NT2/D1 (cell line): ENCODE measurements around the gene PARN.

ENCODE experiments used
- SUZ12 ChIP-seq: IDR thresholded peaks from 2 replicates; pipeline ENCODE4 v1.6.1; 2011; ENCODE audit not compliant: insufficient read length, insufficient read depth; ENCODE audit errors: extremely low read depth
- YY1 ChIP-seq: IDR thresholded peaks from 2 replicates; pipeline ENCODE4 v1.6.1; 2011; ENCODE audit not compliant: insufficient read length, insufficient read depth
- ZNF274 ChIP-seq: IDR thresholded peaks from 2 replicates; pipeline ENCODE4 v1.6.1; 2011; ENCODE audit warnings: mild to moderate bottlenecking, low read depth, low read length

DNA sequence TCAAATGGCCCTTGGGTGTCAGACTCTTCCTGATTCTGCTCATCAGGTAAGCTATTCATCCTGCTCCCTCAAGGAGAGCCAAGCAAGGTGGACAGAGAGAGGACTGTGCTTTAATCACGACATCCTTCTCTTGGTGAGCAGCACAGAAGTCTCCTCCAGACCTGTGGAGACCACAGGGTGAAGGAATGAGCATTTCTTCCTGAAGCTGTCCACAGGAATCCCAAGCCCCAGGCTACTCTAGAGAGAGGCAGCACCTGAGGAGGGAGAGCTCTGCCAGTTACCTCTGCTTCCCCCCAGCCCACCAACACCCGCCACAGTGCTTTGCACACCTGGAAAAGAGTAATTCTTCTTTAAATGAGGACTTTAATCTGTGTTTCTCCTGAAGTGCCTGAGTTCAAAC is 100.0 kb downstream of the PARN start:
- TF ChIP-seq YY1 (no peak), ZNF274 (no peak), SUZ12 (no peak)
